Superior temporal gyrus (tissue), 1 donor: ENCODE data around the gene MS4A13.
"Not testable (repeated sequence)": the region's sequence is repeated elsewhere in the genome, so short reads cannot be mapped to it uniquely, and the experiment has no call there.

Experiments used
- DNase-seq: peaks from one replicate; pipeline ENCODE4 v3.0.0-alpha.2; 2016; ENCODE audit errors: extremely low spot score

MS4A13 gene, protein sequence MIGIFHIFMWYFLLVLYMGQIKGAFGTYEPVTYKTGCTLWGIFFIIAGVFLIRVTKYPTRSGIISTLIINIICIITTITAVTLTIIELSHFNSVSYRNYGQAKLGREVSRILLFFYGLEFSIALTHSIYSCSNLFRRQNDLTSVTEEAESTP

DNA sequence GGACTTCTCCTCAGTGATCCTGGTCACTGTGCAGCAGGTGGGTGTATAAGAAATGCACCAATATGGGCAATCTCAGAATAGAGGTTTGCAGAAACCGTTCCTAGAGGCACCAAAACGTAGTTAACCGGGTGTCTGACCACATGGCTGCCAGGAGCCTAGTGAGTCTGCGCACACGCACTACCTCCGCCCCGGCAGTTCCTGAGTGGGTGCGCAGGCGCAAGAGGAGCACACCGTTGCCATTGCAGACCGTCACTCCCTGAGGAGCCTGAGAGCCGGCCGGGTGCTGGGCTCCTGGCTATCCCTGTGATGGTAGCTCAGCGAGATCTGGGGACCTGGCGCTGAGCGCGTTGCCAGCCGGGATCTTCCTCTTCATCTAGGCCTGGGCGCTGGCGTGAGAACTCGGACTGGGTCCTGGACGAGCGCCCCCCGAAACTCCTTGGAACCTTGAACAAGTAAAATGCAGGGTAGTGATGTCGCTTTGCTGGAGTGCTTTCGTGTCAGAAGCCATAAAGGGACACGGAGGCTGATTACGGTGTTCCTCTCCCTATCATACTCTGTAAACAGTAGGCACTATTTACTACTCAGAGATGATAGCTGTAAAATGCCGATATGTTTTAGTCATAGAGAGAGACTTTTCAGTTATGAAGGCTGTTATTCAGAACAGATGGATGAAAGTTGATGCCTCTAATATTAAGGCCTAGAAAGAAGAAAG is at the start of gene MS4A13:
Gene MS4A13 (plus strand): TSS at position 249 of the 712 bp plus-strand sequence. CDS start 2,692 bp downstream, outside the sequence.
- no peak for DNase-seq

DNA sequence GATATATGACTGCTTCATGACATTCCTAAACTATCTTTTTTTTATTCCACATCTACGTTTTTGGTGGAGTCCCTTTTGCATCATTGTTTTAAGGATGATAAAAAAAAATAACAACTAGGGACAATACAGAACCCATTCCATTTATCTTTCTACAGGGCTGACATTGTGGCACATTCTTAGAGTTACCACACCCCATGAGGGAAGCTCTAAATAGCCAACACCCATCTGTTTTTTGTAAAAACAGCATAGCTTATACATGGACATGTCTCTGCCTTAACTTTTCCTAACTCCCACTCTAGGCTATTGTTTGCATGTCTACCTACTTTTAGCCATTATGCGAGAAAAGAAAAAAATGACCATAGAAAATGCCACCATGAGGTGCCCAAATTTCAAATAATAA is 46.4 kb upstream of the MS4A13 start:
- DNase-seq: no peak

DNA sequence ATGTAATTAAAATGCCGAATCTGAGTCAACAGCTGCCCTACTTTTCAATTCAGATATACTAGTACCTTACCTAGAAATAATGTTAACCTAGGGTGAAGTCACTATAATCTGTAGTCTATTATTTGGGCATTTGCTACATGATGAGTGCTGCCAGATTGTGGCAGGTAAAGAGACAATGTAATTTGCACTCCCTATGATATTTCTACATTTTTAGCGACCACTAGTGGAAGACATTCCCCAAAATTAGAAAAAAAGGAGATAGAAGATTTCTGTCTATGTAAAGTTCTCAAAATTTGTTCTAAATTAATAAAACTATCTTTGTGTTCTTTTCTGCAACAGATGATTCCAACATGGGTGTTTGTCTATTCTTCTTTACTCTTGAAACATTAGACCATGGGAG is 45.5 kb upstream of the MS4A13 start:
- DNase-seq: no peak

DNA sequence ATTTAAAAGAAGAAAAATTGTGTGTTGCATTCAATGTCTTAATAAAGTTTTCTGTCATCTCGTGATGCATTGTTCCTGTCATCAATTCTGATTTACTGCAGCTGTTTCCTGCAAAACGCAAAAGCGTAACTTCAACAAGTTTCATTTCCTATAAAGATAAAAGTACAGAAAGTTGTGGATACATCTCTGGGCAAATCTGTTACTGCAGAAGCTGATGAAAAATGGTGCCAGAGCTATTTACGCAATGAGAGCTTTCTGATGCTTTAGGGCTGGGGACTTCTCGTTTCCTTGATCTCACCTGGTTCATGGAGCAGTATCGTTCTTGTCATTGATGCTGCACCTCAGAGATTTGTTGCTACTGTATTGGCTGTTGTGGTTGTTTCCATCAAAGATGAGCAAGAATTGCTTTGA is 38.2 kb upstream of the MS4A13 start:
- DNase-seq: no peak

DNA sequence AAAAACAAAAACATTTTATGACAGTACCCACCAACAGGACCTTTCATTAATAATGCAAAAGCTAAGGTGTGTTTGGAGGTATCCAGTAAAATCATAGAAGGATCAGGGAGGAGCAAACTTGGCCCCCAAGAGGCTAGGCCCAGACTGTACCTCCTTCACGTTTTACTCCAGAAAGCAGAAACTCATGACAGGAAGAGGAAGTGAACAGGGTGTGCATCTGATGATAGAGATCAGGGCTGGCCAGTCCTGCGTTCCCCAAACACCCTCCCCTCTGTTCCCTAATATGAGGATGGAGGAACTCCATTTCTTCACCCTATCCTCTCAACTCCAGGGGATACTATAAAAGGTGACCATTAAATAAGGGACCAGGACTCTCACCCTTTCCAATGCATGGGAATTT is 32.8 kb upstream of the MS4A13 start:
- DNase-seq: no peak

DNA sequence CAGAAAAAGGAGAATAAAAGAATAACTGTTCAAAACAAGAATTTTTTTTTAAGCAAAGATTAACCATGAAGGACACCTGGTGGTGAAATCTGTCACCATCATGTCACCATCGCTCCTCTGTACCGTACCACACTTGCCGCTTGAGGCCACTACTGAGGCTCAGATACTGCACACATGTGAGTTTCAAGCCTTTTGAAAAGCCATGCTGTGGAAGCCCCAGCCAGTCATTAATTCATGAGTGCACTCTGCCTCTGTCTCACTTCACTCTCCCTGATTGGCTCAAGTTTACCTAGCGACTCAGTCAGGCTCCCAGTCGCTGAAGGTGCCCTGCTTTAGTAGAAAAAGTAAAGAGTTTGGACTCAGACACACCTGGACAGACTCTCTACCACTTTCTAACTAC is 29.2 kb upstream of the MS4A13 start:
- no peak for DNase-seq

DNA sequence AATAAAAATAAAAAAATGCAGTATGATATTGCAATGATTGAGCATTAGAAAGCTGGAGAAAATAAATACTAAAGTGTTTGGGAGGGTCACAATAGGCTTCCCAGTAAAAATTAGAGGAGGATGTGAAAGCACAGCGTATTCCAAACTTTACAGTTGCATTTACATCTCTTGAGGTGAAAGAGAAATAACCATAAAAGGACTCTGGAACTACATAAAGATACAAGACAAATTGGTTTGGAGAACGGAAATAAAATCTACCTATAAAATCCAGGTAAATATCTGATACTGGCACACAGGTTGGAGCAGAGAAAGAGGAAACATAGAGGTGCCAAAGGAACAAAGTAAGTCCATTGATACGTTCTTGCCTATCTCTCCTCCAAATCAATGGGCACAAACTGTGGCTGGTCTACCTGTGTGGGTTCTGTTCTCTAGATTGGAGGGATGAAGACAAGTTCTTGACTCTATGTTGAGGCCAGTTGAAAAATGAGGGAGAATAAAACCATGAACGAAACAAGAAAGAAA is 22.6 kb upstream of the MS4A13 start, which contains the start of gene MS4A12:
Gene MS4A12 (plus strand): TSS at position 291 of the 522 bp plus-strand sequence. CDS start 4,541 bp downstream, outside the sequence.
- DNase-seq: no peak

DNA sequence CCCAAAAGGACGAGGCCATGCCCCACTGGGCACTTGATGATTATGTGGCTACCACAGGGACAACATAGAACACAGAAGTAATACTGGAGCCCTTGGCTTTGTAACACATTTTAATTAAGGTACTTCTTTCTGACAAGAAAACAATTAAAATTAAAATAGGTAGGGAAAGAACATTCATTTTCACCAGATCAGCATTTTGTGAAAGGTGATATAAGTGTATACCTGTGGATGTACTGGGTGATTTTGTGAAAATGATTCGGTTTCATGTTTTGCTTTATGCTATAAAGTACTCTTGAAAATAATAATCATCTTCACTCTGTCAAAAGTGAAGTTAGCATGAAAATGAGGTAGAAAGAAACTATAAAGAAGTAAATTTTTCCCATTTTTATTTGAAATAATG is 21.7 kb upstream of the MS4A13 start:
- DNase-seq: no peak

DNA sequence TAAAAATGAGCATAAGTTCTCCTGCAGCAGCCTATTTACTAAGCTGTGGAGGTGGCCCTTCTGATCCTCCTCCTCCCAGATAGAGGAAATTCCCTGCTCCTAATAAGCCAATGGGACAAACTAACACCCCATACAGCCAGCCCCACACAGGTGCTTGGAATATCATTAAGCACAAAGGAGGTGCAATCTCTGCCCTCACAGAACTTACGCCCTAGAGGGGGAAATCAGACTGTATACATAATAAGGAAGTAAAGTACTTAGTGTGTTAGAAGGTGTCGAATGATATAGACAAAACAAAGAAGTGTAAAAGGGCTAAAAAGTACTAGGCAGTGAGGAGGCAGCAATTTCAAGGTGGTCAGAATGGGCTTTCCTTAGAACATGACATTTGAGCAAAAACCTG is 16.8 kb upstream of the MS4A13 start:
- no peak for DNase-seq

DNA sequence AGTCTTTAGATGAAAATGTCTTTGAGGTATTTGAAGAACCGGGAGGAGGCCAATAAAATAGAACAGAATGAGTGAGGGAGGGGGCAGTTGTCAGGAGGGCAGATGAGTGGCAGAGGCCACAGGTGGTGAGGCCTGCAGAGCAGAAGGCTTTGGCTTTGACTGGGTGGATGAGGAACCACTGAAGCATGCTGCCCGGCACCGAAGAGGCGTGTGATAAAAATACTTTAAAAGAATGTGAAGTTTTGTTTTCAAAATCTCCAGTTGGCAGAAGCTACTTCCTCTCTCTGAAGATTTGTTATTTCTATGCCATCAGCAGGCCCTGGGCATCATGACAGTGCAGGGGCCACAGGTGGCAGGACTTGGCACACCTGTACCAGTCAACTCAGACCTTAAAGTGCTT is 16.3 kb upstream of the MS4A13 start:
- no peak for DNase-seq

DNA sequence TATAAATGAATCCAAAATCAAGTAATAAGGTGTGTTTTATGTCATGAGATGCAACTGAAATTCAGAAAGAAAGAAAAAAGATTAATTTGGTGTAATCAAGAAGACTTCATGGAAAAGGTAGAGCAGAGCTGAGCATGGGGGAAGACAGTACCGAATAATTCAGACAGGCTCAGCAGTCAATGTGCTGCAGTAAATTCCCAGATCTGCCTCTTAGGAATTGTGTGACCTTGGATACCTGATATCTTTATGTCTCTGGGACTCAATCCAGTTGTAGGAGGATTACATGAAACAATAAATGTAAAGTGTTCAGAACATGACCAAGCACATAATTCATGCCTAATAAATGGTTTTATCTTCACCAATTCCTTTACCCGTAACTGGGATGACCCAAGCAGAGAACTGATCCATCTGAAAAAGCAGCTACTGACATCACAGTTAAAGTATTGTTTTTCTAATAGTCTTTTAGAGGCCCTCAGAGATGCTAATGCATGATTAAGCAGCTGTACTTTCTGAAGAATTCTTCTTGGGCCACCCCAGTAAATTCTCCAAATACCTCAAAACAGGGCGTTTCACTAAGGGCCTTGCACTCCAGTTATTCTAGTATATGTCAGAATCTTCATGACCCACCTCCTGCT is 14.8 kb upstream of the MS4A13 start:
- DNase-seq: no peak

DNA sequence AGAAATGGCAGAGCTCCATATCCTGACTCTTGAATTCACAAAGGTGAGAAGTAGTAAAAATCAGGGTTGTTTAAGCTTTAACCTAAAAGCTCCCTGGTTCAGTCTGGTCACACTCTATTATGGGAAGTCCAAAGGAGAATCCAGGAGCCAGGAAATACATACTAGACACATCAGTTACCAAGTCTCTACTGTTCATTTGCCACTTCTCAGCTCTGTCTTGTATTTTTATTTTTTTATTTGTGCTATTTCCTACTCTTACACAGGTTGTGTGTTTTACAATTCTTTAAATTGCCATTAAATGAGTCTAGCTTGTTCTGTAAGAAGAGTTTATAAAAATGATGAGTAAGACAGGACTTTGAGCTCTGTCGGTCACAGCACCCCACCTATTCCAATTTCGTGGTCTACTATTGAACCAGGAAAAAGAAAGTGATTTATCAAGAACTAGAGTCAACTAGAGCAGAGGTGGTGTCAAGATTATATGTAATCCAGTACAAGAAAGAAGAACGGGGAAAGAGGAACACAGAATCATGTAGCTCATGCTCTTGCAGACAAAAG is 12.9 kb upstream of the MS4A13 start:
- DNase-seq: no peak

DNA sequence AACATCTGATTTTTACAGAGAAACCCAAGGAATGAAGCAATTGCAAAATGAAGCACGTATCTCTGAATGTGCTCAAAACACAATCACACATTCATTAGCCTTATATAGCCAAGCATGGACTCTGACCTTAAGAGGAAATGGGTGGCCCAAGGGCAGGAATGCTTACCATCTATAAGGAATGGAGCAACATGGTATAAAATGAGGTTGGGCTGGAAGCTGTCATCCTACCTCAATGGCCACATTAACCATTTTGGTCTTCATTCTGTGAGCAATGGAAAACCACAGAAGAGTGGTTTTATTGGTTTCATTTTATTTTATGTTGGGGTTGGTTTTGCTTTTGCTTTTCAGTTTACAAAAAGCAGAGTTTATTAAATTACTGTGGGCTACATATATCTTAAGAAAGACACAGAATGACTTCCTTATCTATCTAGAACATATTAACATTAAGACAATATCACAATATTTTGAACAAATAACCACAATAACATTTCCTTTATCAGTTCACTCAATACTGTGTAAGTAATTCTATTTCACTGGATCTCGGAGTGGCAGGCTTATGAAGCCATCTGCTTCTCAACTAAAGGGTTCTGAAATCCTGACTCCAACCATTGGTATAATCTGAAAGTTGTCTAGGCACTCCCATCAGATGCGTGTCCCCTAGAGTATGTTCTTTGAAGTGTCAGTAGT is 10.8 kb upstream of the MS4A13 start:
- DNase-seq: no peak

DNA sequence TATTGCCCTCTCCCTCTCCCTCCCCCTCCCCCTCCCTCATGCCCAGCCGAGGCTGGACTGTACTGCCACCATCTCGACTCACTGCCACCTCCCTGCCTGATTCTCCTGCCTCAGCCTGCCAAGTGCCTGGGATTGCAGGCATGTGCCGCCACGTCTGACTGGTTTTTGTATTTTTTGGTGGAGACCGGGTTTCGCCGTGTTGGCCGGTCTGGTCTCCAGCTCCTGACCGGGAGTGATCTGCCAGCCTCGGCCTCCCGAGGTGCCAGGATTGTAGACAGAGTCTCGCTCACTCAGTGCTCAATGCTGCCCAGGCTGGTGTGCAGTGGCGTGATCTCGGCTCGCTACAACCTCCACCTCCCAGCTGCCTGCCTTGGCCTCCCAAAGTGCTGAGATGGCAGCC is 5.6 kb upstream of the MS4A13 start:
- not testable (repeated sequence) for DNase-seq

DNA sequence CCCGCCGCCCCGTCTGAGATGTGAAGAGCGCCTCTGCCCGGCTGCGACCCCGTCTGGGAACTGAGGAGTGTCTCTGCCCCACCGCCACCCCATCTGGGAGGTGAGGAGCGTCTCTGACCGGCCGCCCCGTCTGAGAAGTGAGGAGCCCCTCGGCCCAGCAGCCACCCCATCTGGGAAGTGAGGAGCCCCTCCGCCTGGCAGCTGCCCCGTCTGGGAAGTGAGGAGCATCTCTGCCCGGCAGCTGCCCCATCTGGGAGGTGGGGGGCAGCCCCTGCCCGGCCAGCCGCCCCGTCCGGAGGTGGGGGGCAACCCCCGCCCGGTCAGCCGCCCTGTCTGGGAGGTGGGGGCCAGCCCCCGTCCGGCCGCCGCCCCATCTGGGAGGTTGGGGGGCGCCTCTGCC is 5.0 kb upstream of the MS4A13 start:
- DNase-seq: not testable (repeated sequence)

DNA sequence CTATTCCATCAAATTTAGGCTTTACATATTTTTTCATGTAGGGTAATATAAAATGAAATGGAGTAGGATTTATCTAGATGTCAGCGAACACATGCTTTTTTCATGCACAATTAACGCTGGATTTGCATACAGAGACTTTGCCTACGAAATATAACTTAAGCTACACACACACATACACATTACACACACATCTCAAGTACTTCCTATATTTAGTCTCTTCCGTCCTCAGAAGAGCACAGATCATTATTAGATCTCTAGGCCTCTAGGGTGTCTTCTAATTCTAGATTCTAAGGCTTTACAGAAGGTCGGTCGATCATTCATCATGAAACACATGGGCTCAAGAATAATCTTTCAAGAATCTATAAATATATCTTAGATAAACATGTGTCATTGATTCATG is 3.8 kb upstream of the MS4A13 start:
- no peak for DNase-seq

DNA sequence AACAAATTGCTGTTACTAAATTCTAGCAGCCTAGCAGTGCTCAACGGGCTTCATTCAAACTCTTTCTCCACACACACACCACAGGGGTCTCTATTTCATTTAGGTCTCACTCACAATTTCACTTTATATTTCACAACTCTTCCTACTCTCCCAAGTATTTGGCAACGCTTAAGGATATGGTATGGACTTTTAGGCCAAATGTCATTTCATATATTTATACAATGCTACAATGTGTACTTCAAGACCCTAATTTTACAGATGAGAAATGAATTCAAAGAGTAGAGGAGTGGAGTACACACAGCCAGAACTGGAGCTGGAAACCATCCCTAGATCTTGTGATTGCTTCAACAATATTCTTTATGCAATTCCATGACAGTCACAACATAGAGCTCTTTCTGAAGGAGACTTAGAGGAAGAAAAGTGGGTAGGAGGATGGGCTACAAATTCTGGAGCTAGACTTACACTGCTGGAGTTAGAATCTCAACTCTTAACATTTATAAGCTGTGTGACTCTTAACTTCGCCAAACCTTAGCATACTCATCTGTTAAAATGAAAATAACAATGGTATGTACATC is 2.5 kb upstream of the MS4A13 start:
- DNase-seq: no peak

DNA sequence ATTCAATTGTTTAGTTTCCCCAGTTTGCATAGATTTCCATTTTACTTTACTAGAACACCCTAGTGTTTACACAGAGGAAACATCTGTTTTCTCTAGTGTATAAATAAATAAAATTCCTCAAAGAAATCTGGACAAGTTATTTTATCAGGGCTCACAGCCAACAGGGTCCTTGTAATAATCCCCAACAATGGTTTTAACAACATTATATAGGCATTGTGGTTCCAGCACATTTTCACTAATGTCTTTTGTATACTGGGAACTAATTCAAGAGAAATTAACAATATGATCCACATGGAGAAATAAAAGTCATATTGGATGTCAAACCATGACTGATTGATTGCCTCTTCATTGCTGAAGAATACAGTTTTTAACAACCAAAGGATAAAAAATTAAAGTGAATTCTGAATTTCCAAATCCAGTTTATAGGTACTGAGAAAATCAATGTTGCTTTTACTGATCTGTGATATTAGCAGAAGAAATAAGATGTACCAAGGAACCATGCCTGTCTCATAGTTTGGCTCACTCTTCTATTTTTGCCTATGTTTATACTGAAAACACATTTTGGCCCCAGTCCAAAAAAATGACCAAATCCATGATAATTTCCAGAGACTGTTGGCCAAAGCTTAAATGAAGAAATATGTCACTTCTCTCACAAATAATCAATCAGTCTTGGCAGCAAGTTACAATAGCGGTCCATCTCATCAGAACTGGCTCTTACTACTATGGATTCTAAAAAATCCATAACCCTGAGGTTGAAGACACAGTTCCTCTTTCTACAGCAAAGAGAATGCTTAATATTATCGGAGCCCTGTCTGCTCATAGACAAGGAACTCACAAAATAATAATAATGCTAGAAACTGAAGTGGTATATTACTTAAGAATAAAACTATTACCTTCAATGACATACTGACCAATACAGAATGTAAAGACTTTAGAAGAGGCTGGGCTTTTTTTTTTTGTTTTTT is 1.4 kb upstream of the MS4A13 start:
- no peak for DNase-seq

DNA sequence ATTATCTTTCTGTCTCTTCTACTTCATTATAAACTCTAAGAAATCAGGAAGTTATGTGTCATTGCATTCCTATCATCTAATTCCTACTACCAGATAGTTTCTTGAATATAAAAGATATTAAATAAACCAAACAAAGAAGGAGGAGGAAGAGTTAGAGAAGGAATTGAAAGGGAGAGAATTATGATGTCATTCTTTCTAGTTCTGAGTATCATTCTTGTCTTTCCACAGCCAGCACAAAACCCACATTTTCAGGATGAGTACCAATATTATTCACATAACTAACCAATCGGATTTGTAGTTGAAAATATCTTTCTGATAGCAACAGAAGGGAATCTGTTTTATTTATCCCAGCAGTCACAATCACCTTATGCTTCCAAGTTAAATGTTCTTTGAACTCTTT is 13.3 kb downstream of the MS4A13 start:
- no peak for DNase-seq

DNA sequence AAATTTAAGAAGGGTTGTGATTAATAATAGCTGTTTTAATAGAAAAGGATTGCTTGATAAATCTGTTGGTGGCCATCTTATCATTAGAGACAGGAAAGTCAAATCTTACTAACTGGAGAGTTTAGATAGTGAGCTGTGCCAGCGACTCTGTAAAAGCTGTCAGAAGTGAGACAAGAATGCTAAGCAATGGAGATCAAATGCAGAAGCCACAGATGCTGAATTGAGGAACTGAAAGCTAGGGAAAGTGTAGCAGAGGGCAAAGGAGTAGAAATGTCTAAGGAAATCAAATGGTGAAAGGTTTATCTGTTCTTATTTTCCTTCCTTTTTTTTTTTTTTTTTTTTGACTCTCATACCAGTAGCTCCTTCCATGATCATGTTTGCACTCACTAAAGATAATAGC is 13.7 kb downstream of the MS4A13 start:
- no peak for DNase-seq
